ENCODE results near the gene AKAP9.

- TF ChIP-seq POLR2AphosphoS5 (IDR thresholded peaks at IDR 0.05; ENCODE audit: low read depth, low read length), result no peak
- no peak for TF ChIP-seq POLR2A (IDR thresholded peaks at IDR 0.05; ENCODE audit: low read depth, low read length)
Measured at GRCh38 chr7:92042056-92042737, 101.5 kb downstream of the AKAP9 start.

All from GM12892 (cell line).